ENCODE results near the gene SMURF2. TPM values are rescaled to one million over a fixed set of nuclear protein-coding genes. Genes with fewer than 3 reads are reported as not detected.

Gene SMURF2
- total RNA-seq, 1 donor from 2014 or later: 33.3 TPM

GRCh38 chr17:64505340-64506200 is 156.5 kb downstream of the SMURF2 start:
- peaks cover 20% of the 10 kb centered on the region for H3K4me1 Mint-ChIP-seq (ENCODE audit: low read depth, unreplicated experiment)

GRCh38 chr17:64504769-64505339 is 157.3 kb downstream of the SMURF2 start:
- peaks cover 29% of the 10 kb centered on the region for H3K27me3 Mint-ChIP-seq (ENCODE audit: unreplicated experiment)

More at GRCh38 chr17:64505340-64506200, 156.5 kb downstream of the SMURF2 start:
- peaks cover 11% of the 10 kb centered on the region for H3K36me3 Mint-ChIP-seq (ENCODE audit: unreplicated experiment)
- H3K4me3 Mint-ChIP-seq (ENCODE audit: unreplicated experiment): peak overlapping the region; percentile 100
- DNase-seq: peak; percentile 80
- no peak for TF ChIP-seq CTCF (IDR thresholded peaks at IDR 0.05; ENCODE audit: partially characterized antibody, unreplicated experiment)
- peaks cover 30% of the 10 kb centered on the region for H3K9me3 Mint-ChIP-seq (ENCODE audit: unreplicated experiment)
- peaks cover 29% of the 10 kb centered on the region for H3K27me3 Mint-ChIP-seq (ENCODE audit: unreplicated experiment)
- H3K27ac Mint-ChIP-seq (ENCODE audit: unreplicated experiment): peak overlapping the region; percentile 100

GRCh38 chr17:64503821-64504768 is 158.0 kb downstream of the SMURF2 start:
- Mint-ChIP-seq H3K36me3 (ENCODE audit: unreplicated experiment) (peaks cover 11% of the 10 kb centered on the region), H3K9me3 (ENCODE audit: unreplicated experiment) (peaks cover 30% of the 10 kb centered on the region), H3K4me1 (ENCODE audit: low read depth, unreplicated experiment) (peaks cover 28% of the 10 kb centered on the region), H3K27ac (ENCODE audit: unreplicated experiment) (peak overlapping the region; percentile 100), H3K27me3 (ENCODE audit: unreplicated experiment) (peaks cover 31% of the 10 kb centered on the region), H3K4me3 (ENCODE audit: unreplicated experiment) (peak overlapping the region; percentile 100)
- no peak for DNase-seq
- TF ChIP-seq CTCF (IDR thresholded peaks at IDR 0.05; ENCODE audit: partially characterized antibody, unreplicated experiment): no peak

More at GRCh38 chr17:64504769-64505339, 157.3 kb downstream of the SMURF2 start:
- peaks cover 11% of the 10 kb centered on the region for H3K36me3 Mint-ChIP-seq (ENCODE audit: unreplicated experiment)
- peaks cover 26% of the 10 kb centered on the region for H3K4me1 Mint-ChIP-seq (ENCODE audit: low read depth, unreplicated experiment)
- H3K27ac Mint-ChIP-seq (ENCODE audit: unreplicated experiment): peak overlapping the region; percentile 100
- peaks cover 30% of the 10 kb centered on the region for H3K9me3 Mint-ChIP-seq (ENCODE audit: unreplicated experiment)
- no peak for TF ChIP-seq CTCF (IDR thresholded peaks at IDR 0.05; ENCODE audit: partially characterized antibody, unreplicated experiment)
- DNase-seq: no peak
- peak overlapping the region; percentile 100 for H3K4me3 Mint-ChIP-seq (ENCODE audit: unreplicated experiment)

- Mint-ChIP-seq H3K36me3 (ENCODE audit: unreplicated experiment) (peaks cover 11% of the 10 kb centered on the region), H3K27ac (ENCODE audit: unreplicated experiment) (no peak overlapping the region), H3K4me1 (ENCODE audit: low read depth, unreplicated experiment) (peaks cover 32% of the 10 kb centered on the region), H3K4me3 (ENCODE audit: unreplicated experiment) (peak overlapping the region; percentile 71), H3K9me3 (ENCODE audit: unreplicated experiment) (peaks cover 30% of the 10 kb centered on the region), H3K27me3 (ENCODE audit: unreplicated experiment) (peaks cover 29% of the 10 kb centered on the region)
- TF ChIP-seq CTCF (IDR thresholded peaks at IDR 0.05; ENCODE audit: partially characterized antibody, unreplicated experiment): no peak
- DNase-seq: no peak
Observed at GRCh38 chr17:64503341-64503740, 158.8 kb downstream of the SMURF2 start.
